RWPE2 (cell line): ENCODE measurements around the gene PSME2.

Experiments used
- ATAC-seq: fragments of 200-7000 bp; cut with Tn5 transposase; 3 replicates; pipeline ENCODE4 v1.9.1; 2021; ENCODE audit warnings: low read depth
- DNase-seq: peaks from one replicate; pipeline ENCODE4 v3.0.0-alpha.2; 2020; ENCODE audit warnings: low spot score
- H3K27ac ChIP-seq: fragments of 450-650 bp; 2 replicates; pipeline ENCODE4 v1.5.1; 2017; ENCODE audit warnings: mild to moderate bottlenecking; ENCODE audit not compliant: poor library complexity, severe bottlenecking
- H3K27me3 ChIP-seq: fragments of 250-450 bp; sonication (Bioruptor Pico); 2 replicates; pipeline ENCODE4 v1.5.1; 2021; ENCODE audit warnings: mild to moderate bottlenecking, moderate library complexity; ENCODE audit not compliant: insufficient read depth, poor library complexity, severe bottlenecking
- H3K36me3 ChIP-seq: fragments of 250-450 bp; sonication (Bioruptor Pico); 2 replicates; pipeline ENCODE4 v1.5.1; 2020; ENCODE audit warnings: low read depth, mild to moderate bottlenecking, moderate library complexity
- H3K4me1 ChIP-seq: fragments of 250-450 bp; sonication (Bioruptor Pico); 2 replicates; pipeline ENCODE4 v1.5.1; 2021; ENCODE audit warnings: mild to moderate bottlenecking, moderate library complexity; ENCODE audit not compliant: insufficient read depth, poor library complexity, severe bottlenecking
- H3K4me3 ChIP-seq: fragments of 250-450 bp; sonication (Bioruptor Pico); 2 replicates; pipeline ENCODE4 v1.5.1; 2021; ENCODE audit warnings: mild to moderate bottlenecking, moderate library complexity; ENCODE audit not compliant: severe bottlenecking
- H3K9me3 ChIP-seq: fragments of 250-450 bp; sonication (Bioruptor Pico); 2 replicates; pipeline ENCODE4 v1.5.1; 2021; ENCODE audit warnings: mild to moderate bottlenecking, moderate library complexity; ENCODE audit not compliant: severe bottlenecking
- CTCF ChIP-seq: fragments of 450-650 bp; IDR thresholded peaks from one replicate; pipeline ENCODE4 v1.5.1; 2017; ENCODE audit warnings: mild to moderate bottlenecking, moderate library complexity; ENCODE audit not compliant: poor library complexity, severe bottlenecking

The PSME2 gene

GRCh38 chr14:24192933-24193332 lies 46.5 kb upstream of the PSME2 start:
- no peak overlapping the region for H3K27ac ChIP-seq
- H3K4me1 ChIP-seq: peaks cover 13% of the 10 kb centered on the region

GRCh38 chr14:24190416-24190815 lies 44.0 kb upstream of the PSME2 start:
- DNase-seq (peak; percentile 45), ATAC-seq (no peak)
- no peak overlapping the region for H3K4me3 ChIP-seq
- no peaks in the 10 kb centered on the region for H3K27me3 ChIP-seq
- no peak for TF ChIP-seq CTCF
- peaks cover 61% of the 10 kb centered on the region for H3K36me3 ChIP-seq
- peaks cover 9% of the 10 kb centered on the region for H3K4me1 ChIP-seq
- H3K9me3 ChIP-seq: no peaks in the 10 kb centered on the region
- H3K27ac ChIP-seq: no peak overlapping the region

More at GRCh38 chr14:24192933-24193332, 46.5 kb upstream of the PSME2 start:
- TF ChIP-seq CTCF: no peak
- no peak for ATAC-seq
- H3K36me3 ChIP-seq: peaks cover 36% of the 10 kb centered on the region
- no peaks in the 10 kb centered on the region for H3K9me3 ChIP-seq
- H3K27me3 ChIP-seq: no peaks in the 10 kb centered on the region
- DNase-seq: no peak
- no peak overlapping the region for H3K4me3 ChIP-seq

- H3K27ac ChIP-seq: peak overlapping the region; percentile 62
- peaks cover 7% of the 10 kb centered on the region for H3K4me1 ChIP-seq
- peaks cover 69% of the 10 kb centered on the region for H3K36me3 ChIP-seq
- TF ChIP-seq CTCF: no peak
- DNase-seq (no peak), ATAC-seq (no peak)
- no peaks in the 10 kb centered on the region for H3K27me3 ChIP-seq
- no peaks in the 10 kb centered on the region for H3K9me3 ChIP-seq
- H3K4me3 ChIP-seq: no peak overlapping the region
Measured at GRCh38 chr14:24189460-24189859, 43.0 kb upstream of the PSME2 start.

GRCh38 chr14:24189059-24189375 lies 42.6 kb upstream of the PSME2 start:
- Histone ChIP-seq H3K4me1 (peaks cover 4% of the 10 kb centered on the region), H3K27ac (peak overlapping the region; percentile 62), H3K27me3 (no peaks in the 10 kb centered on the region), H3K9me3 (no peaks in the 10 kb centered on the region), H3K4me3 (peak overlapping the region; percentile 77), H3K36me3 (peaks cover 69% of the 10 kb centered on the region)
- DNase-seq (no peak), ATAC-seq (no peak)
- TF ChIP-seq CTCF: no peak

- Histone ChIP-seq H3K36me3 (peaks cover 67% of the 10 kb centered on the region), H3K4me1 (peaks cover 4% of the 10 kb centered on the region), H3K4me3 (peak within 1 kb of the TSS; percentile 77), H3K27ac (peak within 1 kb of the TSS; percentile 62), H3K27me3 (no peaks in the 10 kb centered on the region), H3K9me3 (no peaks in the 10 kb centered on the region)
- peak; percentile 99 for DNase-seq
- TF ChIP-seq CTCF: no peak
- peak; percentile 88 for ATAC-seq
Measured at GRCh38 chr14:24188251-24189058, 42.0 kb upstream of the PSME2 start, which contains the start of gene IPO4. Gene IPO4 (minus strand): TSS chr14:24188816. CDS start chr14:24188787, 29 bp downstream.
